ENCODE measurements around the gene SLC11A1. TPM values are rescaled to one million over a fixed set of nuclear protein-coding genes. Genes with fewer than 3 reads are reported as not detected.

SLC11A1 gene, protein sequence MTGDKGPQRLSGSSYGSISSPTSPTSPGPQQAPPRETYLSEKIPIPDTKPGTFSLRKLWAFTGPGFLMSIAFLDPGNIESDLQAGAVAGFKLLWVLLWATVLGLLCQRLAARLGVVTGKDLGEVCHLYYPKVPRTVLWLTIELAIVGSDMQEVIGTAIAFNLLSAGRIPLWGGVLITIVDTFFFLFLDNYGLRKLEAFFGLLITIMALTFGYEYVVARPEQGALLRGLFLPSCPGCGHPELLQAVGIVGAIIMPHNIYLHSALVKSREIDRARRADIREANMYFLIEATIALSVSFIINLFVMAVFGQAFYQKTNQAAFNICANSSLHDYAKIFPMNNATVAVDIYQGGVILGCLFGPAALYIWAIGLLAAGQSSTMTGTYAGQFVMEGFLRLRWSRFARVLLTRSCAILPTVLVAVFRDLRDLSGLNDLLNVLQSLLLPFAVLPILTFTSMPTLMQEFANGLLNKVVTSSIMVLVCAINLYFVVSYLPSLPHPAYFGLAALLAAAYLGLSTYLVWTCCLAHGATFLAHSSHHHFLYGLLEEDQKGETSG
- under 0.01 and 0.43 TPM in 2 replicates for total RNA-seq

DNA sequence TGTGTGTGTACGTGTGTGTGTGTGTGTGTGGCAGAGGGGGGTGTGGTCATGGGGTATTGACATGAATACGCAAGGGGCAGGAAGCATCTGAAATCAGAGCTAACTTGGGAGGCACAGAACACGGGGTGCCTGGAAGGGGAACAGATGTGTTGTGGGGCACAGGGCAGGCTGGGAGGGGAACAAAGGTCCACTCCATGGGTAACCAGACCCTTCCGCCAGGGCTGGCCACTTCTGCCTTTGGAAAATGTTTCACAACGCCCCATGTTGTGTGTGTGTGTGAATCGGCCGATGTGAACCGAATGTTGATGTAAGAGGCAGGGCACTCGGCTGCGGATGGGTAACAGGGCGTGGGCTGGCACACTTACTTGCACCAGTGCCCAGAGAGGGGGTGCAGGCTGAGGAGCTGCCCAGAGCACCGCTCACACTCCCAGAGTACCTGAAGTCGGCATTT is at the start of gene SLC11A1:
Gene SLC11A1, plus strand, starts transcription at position 358 of the 451 bp plus-strand sequence. CDS start 96 bp downstream, outside the sequence.
- no peak for TF ChIP-seq CTCF (IDR thresholded peaks at IDR 0.05; ENCODE audit: insufficient read depth, low read depth, low read length)
- H3K4me3 ChIP-seq (ENCODE audit: low read depth, low read length) = no peak within 1 kb of the TSS
- no peak for DNase-seq (ENCODE audit: low read depth)

DNA sequence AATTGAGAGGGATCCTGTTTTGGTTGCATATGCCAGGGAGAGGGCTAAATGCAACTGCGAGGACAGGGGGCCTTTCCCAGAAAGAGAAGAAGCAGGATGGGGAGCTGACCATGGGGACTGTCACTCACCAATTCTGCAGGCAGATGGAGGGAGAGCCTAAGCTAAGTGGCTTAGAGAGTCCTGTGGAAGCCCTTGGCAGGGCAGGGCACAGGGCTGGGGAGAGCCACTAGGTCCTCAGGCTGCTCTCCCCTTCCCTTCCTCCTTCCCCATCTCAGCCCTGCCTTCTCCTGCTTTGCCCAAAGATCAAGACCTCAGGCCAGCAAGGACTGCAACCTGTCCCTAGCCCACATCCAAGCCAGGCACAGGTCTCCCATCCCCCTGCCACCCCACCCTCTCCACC is 49.8 kb upstream of the SLC11A1 start:
- no peak for TF ChIP-seq CTCF (IDR thresholded peaks at IDR 0.05; ENCODE audit: insufficient read depth, low read depth, low read length)
- no peak for DNase-seq (ENCODE audit: low read depth)
- H3K4me3 ChIP-seq (ENCODE audit: low read depth, low read length) = no peak overlapping the region

DNA sequence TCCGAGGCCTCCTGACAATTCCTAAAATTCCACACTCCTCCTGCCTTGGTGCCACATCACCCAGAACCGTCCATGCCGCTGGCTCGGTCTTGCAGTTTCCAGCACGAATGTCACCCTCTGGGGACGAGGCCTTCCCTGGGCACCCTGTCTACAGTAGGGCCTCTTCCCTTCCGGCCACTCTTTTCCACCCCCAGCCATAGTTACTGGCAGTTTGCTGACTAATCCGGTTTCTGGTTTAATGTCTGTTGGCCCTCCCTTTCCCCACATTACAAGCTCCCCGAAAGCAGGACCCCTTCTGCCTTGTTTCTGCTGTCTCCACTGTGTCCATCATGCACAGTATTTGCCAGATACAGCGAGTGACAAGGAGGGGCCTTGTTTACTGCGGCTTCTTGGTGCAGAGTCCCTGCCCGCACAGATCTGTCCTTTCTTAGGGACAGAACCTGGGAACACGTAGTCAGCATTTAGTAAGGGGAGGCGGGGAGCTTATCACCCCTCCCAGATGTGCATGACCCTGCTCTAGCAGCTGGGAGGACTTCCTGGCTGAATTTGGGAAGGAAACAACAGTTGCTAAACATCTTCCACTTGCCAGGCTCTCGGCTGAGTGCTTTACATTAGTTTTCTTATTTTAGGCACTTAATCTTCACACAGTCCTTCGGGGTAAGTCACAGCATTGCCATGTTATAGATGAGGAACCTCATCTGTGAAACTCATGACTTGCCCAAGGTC is 49.0 kb upstream of the SLC11A1 start:
- DNase-seq (ENCODE audit: low read depth) = peak; percentile 45
- no peak overlapping the region for H3K4me3 ChIP-seq (ENCODE audit: low read depth, low read length)
- TF ChIP-seq CTCF (IDR thresholded peaks at IDR 0.05; ENCODE audit: insufficient read depth, low read depth, low read length) = no peak

- H3K4me3 ChIP-seq (ENCODE audit: low read depth, low read length) = no peak overlapping the region
- DNase-seq (ENCODE audit: low read depth) = no peak
- TF ChIP-seq CTCF (IDR thresholded peaks at IDR 0.05; ENCODE audit: insufficient read depth, low read depth, low read length) = no peak
These were observed 47.5 kb upstream of the SLC11A1 start for GRCh38 chr2:218334531-218334930.

- no peak for DNase-seq (ENCODE audit: low read depth)
- H3K4me3 ChIP-seq (ENCODE audit: low read depth, low read length) = no peak overlapping the region
- no peak for TF ChIP-seq CTCF (IDR thresholded peaks at IDR 0.05; ENCODE audit: insufficient read depth, low read depth, low read length)
These were observed 41.4 kb upstream of the SLC11A1 start for GRCh38 chr2:218340656-218341055.

DNA sequence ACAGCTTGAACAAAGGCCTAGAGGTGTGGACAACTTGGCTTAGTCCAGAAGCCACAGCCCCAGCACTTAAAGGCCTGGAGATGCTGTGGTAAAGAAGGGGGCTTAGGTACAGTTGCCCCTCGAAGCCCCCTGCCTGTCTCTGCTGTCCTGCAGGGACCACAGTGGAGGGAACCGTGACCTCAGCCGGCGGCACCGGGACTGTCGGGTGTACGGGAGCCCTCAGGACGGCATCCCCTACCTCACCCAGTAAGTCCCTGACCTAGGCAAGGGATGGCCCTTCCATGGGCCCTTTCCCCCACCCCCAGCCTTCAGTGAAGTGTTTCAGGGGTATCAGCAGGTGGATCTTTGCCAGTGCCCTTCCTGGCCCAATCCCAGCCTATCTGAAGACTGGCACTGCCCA is 40.7 kb upstream of the SLC11A1 start:
- H3K4me3 ChIP-seq (ENCODE audit: low read depth, low read length) = no peak overlapping the region
- no peak for TF ChIP-seq CTCF (IDR thresholded peaks at IDR 0.05; ENCODE audit: insufficient read depth, low read depth, low read length)
- DNase-seq (ENCODE audit: low read depth) = no peak
